Measurements from ENCODE around the gene ZNF232.
"Not testable (repeated sequence)": the region's sequence is repeated elsewhere in the genome, so short reads cannot be mapped to it uniquely, and the experiment has no call there.

- TF ChIP-seq CTCF, POLR2A (IDR thresholded peaks at IDR 0.05): not testable (repeated sequence)
Observed at GRCh38 chr17:5130261-5130660, 18.6 kb upstream of the ZNF232 start.

Data from heart left ventricle (tissue), 13 donors.